Lung (tissue), 12 donors: ENCODE results near the gene CABS1. TPM values are rescaled to one million over a fixed set of nuclear protein-coding genes. Genes with fewer than 3 reads are reported as not detected.

Experiments
- ATAC-seq: fragments of 200-7000 bp; cut with Tn5 transposase; one replicate; pipeline ENCODE4 v1.9.1; 2020; ENCODE audit warnings: moderate number of reproducible peaks; ENCODE audit not compliant: insufficient read depth, low FRiP score
- DNase-seq, 3 donors: peaks; one replicate each; pipeline ENCODE4 v3.0.0-alpha.2; 2013 to 2017
- H3K27ac ChIP-seq, 2 donors: one replicate each; pipeline ENCODE4 v1.5.1; 2013; ENCODE audit warnings: mild to moderate bottlenecking in 2 of 2, moderate library complexity in 2 of 2, control low read depth in 1 of 2, inconsistent platforms in 1 of 2, low read depth in 1 of 2, low read length in 1 of 2
- H3K27me3 ChIP-seq, 3 donors: one replicate each; pipeline ENCODE4 v1.5.1; 2013; ENCODE audit warnings: low read length in 2 of 3; ENCODE audit not compliant: control insufficient read depth in 3 of 3, insufficient read depth in 3 of 3
- H3K36me3 ChIP-seq, 4 donors: one replicate each; pipeline ENCODE4 v1.5.1; 2013; ENCODE audit warnings: low read length in 4 of 4, mild to moderate bottlenecking in 1 of 4, moderate library complexity in 1 of 4; ENCODE audit not compliant: control insufficient read depth in 4 of 4, insufficient read depth in 4 of 4
- H3K4me1 ChIP-seq, 5 donors: one replicate each; pipeline ENCODE4 v1.5.1; 2013; ENCODE audit warnings: low read length in 5 of 5, mild to moderate bottlenecking in 2 of 5, moderate library complexity in 1 of 5; ENCODE audit not compliant: control insufficient read depth in 5 of 5, insufficient read depth in 5 of 5
- H3K4me3 ChIP-seq: one replicate; pipeline ENCODE4 v1.5.1; 2013; ENCODE audit warnings: mild to moderate bottlenecking, control low read depth, moderate library complexity
- H3K9ac ChIP-seq, 2 donors: one replicate each; pipeline ENCODE4 v1.5.1; 2013; ENCODE audit warnings: low read length in 2 of 2, control low read depth in 1 of 2; ENCODE audit not compliant: insufficient read depth in 1 of 2
- H3K9me3 ChIP-seq, 4 donors: one replicate each; pipeline ENCODE4 v1.5.1; 2013; ENCODE audit warnings: low read length in 3 of 4, mild to moderate bottlenecking in 1 of 4, moderate library complexity in 1 of 4; ENCODE audit not compliant: control insufficient read depth in 4 of 4, insufficient read depth in 3 of 4
- WGBS, 2 donors: extraction: QIAGEN DNeasy Blood & Tissue Kit; methylation state at CpG; one replicate each; pipeline ENCODE4 v1.1.7; 2013; 5-methylcytosine and 5-hydroxymethylcytosine counted together
- polyA plus RNA-seq, 2 donors: library from polyadenylated mRNA; stranded (reverse); fragments of 200-250 nt; gene quantifications; one replicate each; pipeline ENCODE4 v1.2.1, GENCODE V29; 2013
- total RNA-seq, 2 donors: library from RNA; depleted of rRNA in 1 of 2; stranded (reverse); fragments of >200 nt in 1 of 2; gene quantifications; one replicate each; pipeline ENCODE4 v1.2.1, GENCODE V29; 2014 to 2021
- TF ChIP-seq, protein P1 (sequence below): IDR thresholded peaks from 2 replicates; pipeline ENCODE4 v1.5.1; 2012; ENCODE audit warnings: mild to moderate bottlenecking; ENCODE audit errors: control extremely low read depth, extremely low read depth
- donor health status: control.
- donor health status: control.
- donor health status: Bipolar disorder and iron deficiency.
- donor health status: healthy.
- donor health status: DM: yes; HTN: yes; CAD: no.

Gene CABS1
- total and polyA plus RNA-seq, 4 donors = not detected

DNA sequence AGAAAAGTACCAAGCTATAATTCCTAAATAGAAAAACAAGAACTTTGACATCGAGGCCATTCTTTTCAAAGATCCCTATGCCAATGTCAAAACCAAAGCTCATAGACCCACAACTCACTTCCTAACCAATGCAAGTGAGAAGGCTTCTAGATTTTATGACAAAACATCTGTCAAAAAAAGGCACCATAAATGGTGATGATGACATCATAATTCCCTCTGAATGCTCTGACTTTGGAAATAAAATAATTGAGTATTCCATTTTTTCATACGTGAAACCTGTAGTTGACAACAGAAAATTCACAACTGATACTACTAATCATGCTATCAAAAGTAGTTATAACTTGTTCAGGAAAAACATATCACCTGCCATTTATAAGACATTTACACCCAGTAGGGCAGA is 8.7 kb upstream of the CABS1 start:
- TF ChIP-seq, protein P1, sequence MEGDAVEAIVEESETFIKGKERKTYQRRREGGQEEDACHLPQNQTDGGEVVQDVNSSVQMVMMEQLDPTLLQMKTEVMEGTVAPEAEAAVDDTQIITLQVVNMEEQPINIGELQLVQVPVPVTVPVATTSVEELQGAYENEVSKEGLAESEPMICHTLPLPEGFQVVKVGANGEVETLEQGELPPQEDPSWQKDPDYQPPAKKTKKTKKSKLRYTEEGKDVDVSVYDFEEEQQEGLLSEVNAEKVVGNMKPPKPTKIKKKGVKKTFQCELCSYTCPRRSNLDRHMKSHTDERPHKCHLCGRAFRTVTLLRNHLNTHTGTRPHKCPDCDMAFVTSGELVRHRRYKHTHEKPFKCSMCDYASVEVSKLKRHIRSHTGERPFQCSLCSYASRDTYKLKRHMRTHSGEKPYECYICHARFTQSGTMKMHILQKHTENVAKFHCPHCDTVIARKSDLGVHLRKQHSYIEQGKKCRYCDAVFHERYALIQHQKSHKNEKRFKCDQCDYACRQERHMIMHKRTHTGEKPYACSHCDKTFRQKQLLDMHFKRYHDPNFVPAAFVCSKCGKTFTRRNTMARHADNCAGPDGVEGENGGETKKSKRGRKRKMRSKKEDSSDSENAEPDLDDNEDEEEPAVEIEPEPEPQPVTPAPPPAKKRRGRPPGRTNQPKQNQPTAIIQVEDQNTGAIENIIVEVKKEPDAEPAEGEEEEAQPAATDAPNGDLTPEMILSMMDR = no peak
- DNase-seq (no peak), ATAC-seq (no peak)
- no peak overlapping the region for H3K9ac ChIP-seq
- WGBS, 2 donors = 88% methylated on average over 2 of the region's 2 CpGs
- no peaks in the 10 kb centered on the region for H3K4me1 ChIP-seq
- no peak overlapping the region for H3K4me3 ChIP-seq
- no peaks in the 10 kb centered on the region for H3K9me3 ChIP-seq
- H3K36me3 ChIP-seq = no peaks in the 10 kb centered on the region
- H3K27me3 ChIP-seq = no peaks in the 10 kb centered on the region
- no peak overlapping the region for H3K27ac ChIP-seq

DNA sequence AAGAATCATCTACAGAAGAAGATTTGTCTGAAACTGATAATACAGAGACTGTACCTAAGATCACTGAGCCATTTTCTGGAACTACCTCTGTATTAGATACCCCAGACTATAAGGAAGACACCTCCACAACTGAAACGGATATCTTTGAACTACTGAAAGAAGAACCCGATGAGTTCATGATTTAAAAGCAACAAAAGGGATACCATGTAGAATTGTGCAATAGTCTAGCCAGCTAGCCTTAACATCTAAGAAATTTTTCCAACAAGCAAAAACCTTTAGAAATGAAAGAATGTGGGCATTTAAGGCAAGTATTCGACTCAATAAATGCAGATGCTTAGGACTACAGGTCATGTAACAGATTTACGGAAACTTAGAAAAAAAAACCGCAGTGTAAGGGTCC is 1.3 kb downstream of the CABS1 start:
- H3K36me3 ChIP-seq = no peaks in the 10 kb centered on the region
- no peak overlapping the region for H3K9ac ChIP-seq
- WGBS, 2 donors = 84 to 90% methylated on average over 5 of the region's 5 CpGs
- peaks cover 0 to 4% (median 0%) of the 10 kb centered on the region in 5 donors for H3K4me1 ChIP-seq
- H3K27ac ChIP-seq = no peak overlapping the region
- no peak overlapping the region for H3K4me3 ChIP-seq
- DNase-seq (no peak), ATAC-seq (no peak)
- no peaks in the 10 kb centered on the region for H3K27me3 ChIP-seq
- TF ChIP-seq, protein P1 = no peak
- H3K9me3 ChIP-seq = no peaks in the 10 kb centered on the region

DNA sequence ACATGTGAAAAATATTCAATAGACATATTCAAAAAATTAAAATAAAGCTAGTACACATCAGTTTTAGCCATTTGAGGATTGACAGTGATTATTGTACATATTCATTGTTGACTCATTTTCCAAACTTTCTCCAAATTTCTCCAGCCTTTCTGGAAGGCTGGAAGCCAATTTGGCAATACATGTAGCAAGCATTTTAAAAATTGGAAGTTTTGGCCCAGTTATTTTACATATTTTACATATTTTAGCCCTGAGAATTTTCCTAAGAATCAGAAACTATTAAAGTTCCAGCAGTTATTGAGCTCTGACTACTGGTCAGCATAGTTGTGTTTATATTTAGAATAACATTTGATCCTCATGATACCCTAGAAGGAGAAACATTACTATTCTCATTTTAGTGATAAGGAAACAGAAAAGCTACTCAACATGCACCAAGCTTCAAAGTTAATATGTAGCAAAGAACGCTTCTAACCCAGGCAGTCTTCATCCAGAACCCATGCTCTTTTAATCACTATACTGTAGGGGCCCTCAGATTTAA is 3.2 kb downstream of the CABS1 start:
- TF ChIP-seq, protein P1 = no peak
- H3K9ac ChIP-seq = no peak overlapping the region
- peaks cover 0 to 4% (median 0%) of the 10 kb centered on the region in 5 donors for H3K4me1 ChIP-seq
- DNase-seq (no peak), ATAC-seq (no peak)
- H3K27me3 ChIP-seq = no peaks in the 10 kb centered on the region
- no peak overlapping the region for H3K4me3 ChIP-seq
- no peaks in the 10 kb centered on the region for H3K36me3 ChIP-seq
- 66 to 82% methylated on average over 1 of the region's 1 CpG for WGBS, 2 donors
- H3K27ac ChIP-seq = no peak overlapping the region
- no peaks in the 10 kb centered on the region for H3K9me3 ChIP-seq

- Histone ChIP-seq H3K27me3 (no peaks in the 10 kb centered on the region), H3K9me3 (no peaks in the 10 kb centered on the region), H3K4me1 (no peaks in the 10 kb centered on the region), H3K36me3 (no peaks in the 10 kb centered on the region), H3K9ac (no peak overlapping the region), H3K4me3 (no peak overlapping the region), H3K27ac (no peak overlapping the region)
- no peak for DNase-seq
- ATAC-seq = no peak
- TF ChIP-seq, protein P1 = no peak
- WGBS, 2 donors = 52 to 61% methylated on average over 1 of the region's 1 CpG
Observed at GRCh38 chr4:70356185-70356584, 21.4 kb downstream of the CABS1 start.
